HG02642 (cell line): ENCODE data around the gene C4orf50.
"Not testable (repeated sequence)": the region's sequence is repeated elsewhere in the genome, so short reads cannot be mapped to it uniquely, and the experiment has no call there.

Experiments
- ATAC-seq: cut with Tn5 transposase; IDR thresholded peaks from one replicate; pipeline ENCODE4 v1.9.1; 2021; ENCODE audit warnings: mild to moderate bottlenecking; ENCODE audit not compliant: unreplicated experiment, poor library complexity

C4orf50 gene

GRCh38 chr4:5955201-5955821, 62.9 kb downstream of the C4orf50 start:
- ATAC-seq = no peak

- ATAC-seq = no peak
These were observed 64.0 kb downstream of the C4orf50 start for GRCh38 chr4:5954056-5954760.

GRCh38 chr4:5952975-5953951, 65.0 kb downstream of the C4orf50 start:
- ATAC-seq = no peak

- no peak for ATAC-seq
These were observed 65.8 kb downstream of the C4orf50 start for GRCh38 chr4:5952286-5952974.

DNA sequence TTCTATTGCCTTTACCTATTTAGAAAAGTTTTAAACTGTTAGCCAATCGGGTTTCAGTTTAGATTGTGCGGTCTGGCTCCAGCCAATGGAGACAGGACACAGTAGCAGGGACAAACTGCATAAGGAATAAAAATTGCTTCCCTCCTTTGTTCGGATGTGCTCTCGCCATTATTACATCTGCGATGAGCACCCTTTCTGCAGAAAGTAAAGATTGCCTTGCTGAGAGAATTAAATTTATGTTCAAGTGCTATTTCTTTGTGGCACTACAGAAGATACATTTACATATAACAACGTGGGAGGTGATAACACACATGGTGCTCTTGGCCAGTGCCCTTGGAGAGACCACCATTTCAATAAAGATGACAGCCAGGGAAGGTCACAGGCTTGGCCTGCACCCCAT, 71.6 kb downstream of the C4orf50 start:
- not testable (repeated sequence) for ATAC-seq

DNA sequence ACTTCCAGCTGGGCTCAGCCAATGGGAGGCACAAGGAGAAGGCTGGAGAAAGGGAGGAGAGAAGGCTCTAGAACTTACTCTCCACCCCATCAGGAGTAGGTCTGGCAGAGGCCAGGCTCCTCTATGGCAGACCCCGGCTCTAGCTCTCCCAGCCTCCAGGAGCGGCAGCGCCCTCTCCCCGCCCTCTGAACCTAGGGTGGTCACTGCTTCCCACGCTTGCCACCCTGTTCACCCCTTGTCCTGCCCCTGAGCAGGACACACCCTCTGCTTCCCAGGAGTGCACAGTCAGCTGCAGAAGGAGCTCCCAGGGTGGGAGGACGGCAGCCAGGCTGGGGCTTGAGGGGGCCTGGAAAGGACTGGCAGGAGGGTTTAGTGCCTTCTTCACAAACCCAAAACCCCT, 72.3 kb downstream of the C4orf50 start:
- no peak for ATAC-seq

DNA sequence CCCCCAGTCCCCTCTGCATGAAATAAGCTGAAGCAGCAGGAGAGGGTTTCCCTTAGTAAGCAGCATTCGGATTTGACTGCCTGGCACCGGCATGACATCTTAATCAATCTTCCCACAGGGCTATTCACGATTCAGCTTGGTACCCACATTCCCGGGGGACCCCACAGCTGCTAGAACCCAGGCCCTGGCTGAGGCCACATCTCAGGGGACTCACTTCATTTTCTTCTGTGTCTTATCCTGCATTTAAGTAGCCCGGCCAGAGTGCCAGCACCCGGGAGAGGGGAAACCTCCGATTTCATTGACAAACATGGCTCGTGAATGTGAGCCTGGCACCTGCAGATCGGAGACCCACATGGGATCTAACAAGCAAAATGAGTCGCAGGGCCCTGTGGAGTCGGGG, 73.1 kb downstream of the C4orf50 start:
- no peak for ATAC-seq

GRCh38 chr4:5943561-5943960, 74.7 kb downstream of the C4orf50 start:
- ATAC-seq = no peak

DNA sequence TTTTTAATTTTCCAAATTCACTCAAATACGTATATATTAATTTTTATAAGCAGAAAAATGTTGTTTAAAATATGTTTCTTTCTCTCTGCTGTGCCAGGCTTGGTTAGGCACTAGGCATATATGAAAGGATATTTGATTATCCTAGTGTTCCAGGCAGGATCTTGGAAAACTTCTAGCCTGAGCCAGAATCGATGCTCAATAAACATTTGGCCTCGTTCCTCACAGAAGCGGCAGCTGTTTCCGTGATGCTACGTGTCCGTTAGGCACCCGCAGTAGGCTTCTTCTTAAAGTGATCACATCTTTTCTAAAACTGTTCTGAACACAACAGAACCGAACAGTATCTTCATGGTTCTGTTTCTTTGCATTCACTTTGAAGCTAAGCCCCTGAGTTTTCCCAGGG, 75.3 kb downstream of the C4orf50 start:
- ATAC-seq = no peak

GRCh38 chr4:5941601-5942000, 76.6 kb downstream of the C4orf50 start:
- no peak for ATAC-seq

GRCh38 chr4:5940470-5941203, 77.6 kb downstream of the C4orf50 start:
- ATAC-seq = no peak

DNA sequence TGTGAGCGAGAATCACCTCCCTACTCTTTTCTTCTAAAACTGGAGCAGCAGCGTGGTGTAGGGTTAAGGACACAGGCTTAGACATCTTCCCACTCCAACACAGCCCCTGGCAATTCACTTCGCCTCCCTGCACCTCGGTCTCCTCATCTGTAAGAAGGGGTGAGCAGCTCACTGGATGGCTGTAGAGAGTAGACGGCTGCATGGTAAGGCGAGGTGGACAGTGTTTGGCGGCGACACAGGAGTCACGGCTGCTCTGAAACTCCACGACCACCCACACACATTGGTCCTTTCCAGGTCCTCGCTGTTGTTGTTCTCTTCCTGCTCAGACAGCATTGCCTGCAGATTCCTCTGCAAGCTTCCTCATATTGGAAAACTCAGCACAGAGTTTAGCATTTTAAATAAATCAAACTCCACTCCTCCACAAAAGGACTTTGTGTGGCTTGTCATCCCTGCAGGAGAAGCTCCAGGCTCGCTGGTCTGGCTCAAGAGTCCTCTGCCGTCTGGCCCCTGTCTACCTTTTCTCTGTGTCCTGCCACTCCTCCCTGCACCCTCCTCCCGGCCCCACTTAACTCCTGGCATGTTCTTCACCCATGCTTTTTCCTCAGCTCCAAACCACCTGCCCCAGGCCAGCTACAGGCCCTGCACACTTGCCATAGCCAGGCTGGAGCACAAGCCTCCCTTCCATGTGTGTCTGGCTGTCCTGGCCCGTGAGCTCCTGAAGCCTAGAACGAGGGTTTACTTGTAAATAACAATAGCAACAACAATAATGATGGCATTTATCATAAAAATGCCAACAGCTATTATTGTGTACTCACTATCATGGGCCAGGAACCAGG, 84.0 kb downstream of the C4orf50 start:
- ATAC-seq = no peak

GRCh38 chr4:5933116-5933515, 85.1 kb downstream of the C4orf50 start:
- ATAC-seq = no peak

DNA sequence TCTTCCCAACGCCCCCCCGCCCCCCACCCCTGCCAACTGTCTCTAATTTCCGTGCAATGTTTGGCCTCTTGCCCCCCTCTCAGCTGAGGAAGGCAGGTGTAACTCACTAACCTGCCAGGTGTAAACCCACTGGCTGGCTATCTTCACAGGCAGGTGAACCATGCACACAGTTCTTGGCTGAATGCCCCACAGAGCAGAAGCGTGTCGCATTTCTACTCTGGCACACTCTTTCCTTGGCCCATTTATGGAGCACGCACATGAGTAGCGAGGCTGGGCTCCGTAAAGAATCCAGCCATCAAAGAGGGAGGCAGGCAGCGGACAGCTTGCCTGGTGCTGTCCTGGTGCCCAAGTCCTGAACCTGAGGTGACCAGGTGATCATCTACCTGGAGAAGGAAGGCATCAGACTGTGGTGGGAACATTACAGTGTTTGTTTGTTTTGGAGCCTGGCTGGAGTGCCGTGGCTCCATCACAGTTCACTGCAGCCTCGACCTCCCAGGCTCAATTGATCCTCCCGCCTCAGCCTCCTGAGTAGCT, 86.1 kb downstream of the C4orf50 start:
- no peak for ATAC-seq

DNA sequence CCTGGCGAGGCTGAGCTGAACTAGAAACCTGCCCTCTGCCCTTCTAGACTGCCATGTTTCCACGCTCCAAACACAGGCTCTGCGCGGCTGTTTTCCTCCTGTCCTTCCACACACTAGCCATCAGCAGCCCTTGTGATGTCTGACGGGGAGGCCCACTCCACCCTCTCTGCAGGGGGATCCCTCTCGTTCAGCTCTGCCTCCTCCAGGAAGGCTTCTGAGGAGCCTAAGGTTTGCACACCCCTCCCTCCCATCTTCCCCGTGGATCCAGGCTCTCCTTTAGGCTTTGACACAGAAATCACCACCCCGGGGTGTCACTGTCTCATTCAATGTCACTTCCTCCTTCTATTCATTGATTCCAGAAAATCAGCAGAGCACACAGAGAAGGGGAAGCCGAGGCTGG, 86.7 kb downstream of the C4orf50 start:
- no peak for ATAC-seq

DNA sequence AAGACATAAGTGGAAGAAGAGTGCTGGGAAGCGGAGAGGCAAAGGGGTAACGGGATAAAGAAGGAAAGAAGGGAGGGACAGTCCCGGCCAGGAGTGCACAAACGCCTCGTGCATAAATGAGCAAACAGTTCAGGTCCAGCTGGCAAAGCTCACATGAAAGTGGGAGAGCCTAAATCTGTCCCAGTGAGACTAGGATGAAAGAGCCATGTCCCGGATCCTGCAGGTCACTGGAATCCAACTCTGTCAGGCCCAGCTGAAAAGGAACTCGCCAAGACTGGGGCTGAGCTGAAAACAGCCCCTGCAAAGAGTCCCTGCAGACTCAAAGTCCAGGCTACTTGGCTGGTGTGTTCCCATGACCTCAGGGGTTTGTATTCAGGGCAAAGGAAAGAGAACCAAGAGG, 87.4 kb downstream of the C4orf50 start:
- no peak for ATAC-seq

DNA sequence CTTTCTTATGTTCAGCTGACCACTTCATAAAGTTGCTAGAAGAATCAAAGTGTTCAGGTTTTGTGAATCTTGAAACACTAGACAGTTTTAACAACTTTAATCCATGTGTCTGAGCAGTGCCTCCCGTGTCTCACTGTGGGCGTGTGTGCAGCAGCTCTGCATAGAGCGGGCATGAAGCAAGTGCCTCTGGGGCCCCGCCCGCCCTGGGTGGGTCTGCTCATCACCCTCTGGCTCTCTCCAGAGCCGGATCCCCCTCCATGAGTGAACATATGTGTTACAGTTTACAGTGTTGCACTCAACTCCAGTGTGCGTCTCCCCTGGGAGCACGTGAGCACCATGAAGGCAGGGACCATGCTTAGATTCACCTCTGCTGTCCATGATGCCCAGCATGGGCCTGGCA, 87.8 kb downstream of the C4orf50 start:
- no peak for ATAC-seq

GRCh38 chr4:5928844-5929420, 89.3 kb downstream of the C4orf50 start:
- no peak for ATAC-seq
